Ishikawa (cell line): ENCODE data around the gene PLA2G4A.

Source experiments
- CEBPB ChIP-seq: IDR thresholded peaks from 2 replicates; pipeline ENCODE4 v1.6.1; 2012
- CREB1 ChIP-seq: IDR thresholded peaks from 2 replicates; pipeline ENCODE4 v1.6.1; 2012; ENCODE audit warnings: low read depth
- EGR1 ChIP-seq: IDR thresholded peaks from 2 replicates; pipeline ENCODE4 v1.6.1; 2012
- EP300 ChIP-seq: IDR thresholded peaks from 2 replicates; pipeline ENCODE4 v1.6.1; 2012; ENCODE audit warnings: borderline replicate concordance
- FOXM1 ChIP-seq: IDR thresholded peaks from 2 replicates; pipeline ENCODE4 v1.6.1; 2012; ENCODE audit warnings: low read depth, borderline replicate concordance
- MAX ChIP-seq: IDR thresholded peaks from 2 replicates; pipeline ENCODE4 v1.6.1; 2012
- NFIC ChIP-seq: IDR thresholded peaks from 2 replicates; pipeline ENCODE4 v1.6.1; 2012
- RAD21 ChIP-seq: IDR thresholded peaks from 2 replicates; pipeline ENCODE4 v1.6.1; 2012; ENCODE audit warnings: low read depth
- REST ChIP-seq: IDR thresholded peaks from 2 replicates; pipeline ENCODE4 v1.6.1; 2012; ENCODE audit warnings: low read depth, mild to moderate bottlenecking
- TAF1 ChIP-seq: IDR thresholded peaks from 2 replicates; pipeline ENCODE4 v1.6.1; 2012; ENCODE audit warnings: low read depth, mild to moderate bottlenecking
- TCF12 ChIP-seq: IDR thresholded peaks from 2 replicates; pipeline ENCODE4 v1.6.1; 2012; ENCODE audit warnings: low read depth
- TEAD4 ChIP-seq: IDR thresholded peaks from 2 replicates; pipeline ENCODE4 v1.6.1; 2012
- YY1 ChIP-seq: IDR thresholded peaks from 2 replicates; pipeline ENCODE4 v1.6.1; 2012; ENCODE audit warnings: low read depth
- ZBTB7A ChIP-seq: IDR thresholded peaks from 2 replicates; pipeline ENCODE4 v1.6.1; 2012; ENCODE audit warnings: low read depth
- TF ChIP-seq, protein P1 (sequence below): IDR thresholded peaks from 2 replicates; pipeline ENCODE4 v1.6.1; 2012

Gene PLA2G4A

GRCh38 chr1:186984959-186985358 lies 156.2 kb downstream of the PLA2G4A start:
- no peak for TF ChIP-seq TCF12
- no peak for TF ChIP-seq CREB1
- TF ChIP-seq EP300 = no peak
- TF ChIP-seq REST = no peak
- no peak for TF ChIP-seq ZBTB7A
- TF ChIP-seq EGR1 = no peak
- no peak for TF ChIP-seq TAF1
- no peak for TF ChIP-seq TEAD4
- TF ChIP-seq YY1 = no peak
- TF ChIP-seq CEBPB = no peak
- no peak for TF ChIP-seq MAX
- TF ChIP-seq FOXM1 = no peak
- TF ChIP-seq NFIC = no peak
- TF ChIP-seq, protein P1, sequence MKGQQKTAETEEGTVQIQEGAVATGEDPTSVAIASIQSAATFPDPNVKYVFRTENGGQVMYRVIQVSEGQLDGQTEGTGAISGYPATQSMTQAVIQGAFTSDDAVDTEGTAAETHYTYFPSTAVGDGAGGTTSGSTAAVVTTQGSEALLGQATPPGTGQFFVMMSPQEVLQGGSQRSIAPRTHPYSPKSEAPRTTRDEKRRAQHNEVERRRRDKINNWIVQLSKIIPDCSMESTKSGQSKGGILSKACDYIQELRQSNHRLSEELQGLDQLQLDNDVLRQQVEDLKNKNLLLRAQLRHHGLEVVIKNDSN = no peak
- no peak for TF ChIP-seq RAD21

DNA sequence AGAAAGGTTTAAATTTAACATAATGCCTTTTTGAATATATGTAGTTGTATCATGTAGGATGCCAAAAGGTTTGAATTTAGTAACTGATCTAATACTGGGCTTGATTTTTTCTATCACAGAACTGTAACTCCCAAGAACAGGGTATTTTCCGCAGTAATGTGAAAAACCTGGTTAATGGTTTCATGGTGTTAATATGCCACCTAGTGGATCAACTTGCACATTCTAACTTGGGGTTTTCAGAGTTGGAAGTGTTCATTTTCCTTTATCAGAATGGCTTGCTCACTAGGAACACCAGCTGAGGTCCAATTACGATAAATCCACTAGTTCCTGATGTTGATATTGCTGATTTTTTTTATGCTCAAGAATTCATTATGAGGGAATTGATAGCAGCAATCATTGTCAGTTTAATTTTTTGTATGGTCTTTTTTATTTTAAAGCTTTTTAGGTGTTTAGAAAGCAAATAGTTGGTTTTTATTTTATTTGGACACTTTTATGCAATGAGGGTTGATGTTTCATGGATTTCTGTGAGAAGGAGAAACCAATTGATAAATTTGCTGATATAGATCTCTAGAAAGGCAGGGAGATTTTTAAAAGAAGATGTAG lies 157.2 kb downstream of the PLA2G4A start:
- TF ChIP-seq RAD21 (peak; percentile 93), TAF1 (no peak)

DNA sequence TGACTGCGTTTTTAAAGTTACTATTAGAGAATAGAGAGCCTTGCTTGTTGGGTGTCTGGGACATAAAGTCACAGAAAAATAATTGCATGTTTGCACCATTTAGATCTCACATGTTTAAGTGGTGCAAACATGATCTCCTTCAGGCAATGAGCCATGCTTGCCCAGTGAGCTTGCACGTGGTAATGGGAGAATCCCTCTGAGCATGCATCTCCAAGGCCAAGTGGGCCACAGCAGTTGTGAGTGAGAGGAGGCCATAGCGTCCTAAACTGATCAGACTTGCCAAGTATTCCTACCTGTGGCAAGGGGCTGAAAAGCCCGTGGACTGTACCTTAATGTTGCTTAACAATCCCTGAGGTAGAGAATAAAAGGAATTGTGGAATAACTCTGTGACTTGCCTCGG lies 158.3 kb downstream of the PLA2G4A start:
- no peak for TF ChIP-seq NFIC
- no peak for TF ChIP-seq TEAD4
- no peak for TF ChIP-seq EP300
- no peak for TF ChIP-seq TCF12
- no peak for TF ChIP-seq YY1
- no peak for TF ChIP-seq CREB1
- no peak for TF ChIP-seq EGR1
- TF ChIP-seq ZBTB7A = no peak
- no peak for TF ChIP-seq TAF1
- no peak for TF ChIP-seq MAX
- no peak for TF ChIP-seq FOXM1

DNA sequence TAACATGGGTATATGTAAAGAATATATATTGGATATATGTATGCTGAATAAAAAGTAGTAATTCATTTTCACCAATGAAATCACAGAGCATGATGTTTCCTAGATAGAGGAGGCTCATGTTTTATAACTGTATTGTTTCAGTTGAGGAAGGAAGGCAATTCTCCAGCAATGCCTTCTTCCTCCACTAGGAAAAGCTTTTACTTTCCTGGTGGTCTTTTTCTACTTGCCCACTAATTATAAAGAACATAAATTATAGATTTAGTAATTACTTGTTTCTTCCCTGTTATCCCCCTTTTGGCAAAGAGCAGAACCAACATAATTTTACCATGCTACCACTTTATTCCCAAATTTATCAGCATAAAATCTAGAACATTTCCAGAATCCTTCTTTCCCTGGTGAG lies 159.0 kb downstream of the PLA2G4A start:
- TF ChIP-seq TCF12 (no peak), EP300 (no peak), RAD21 (no peak), REST (no peak), ZBTB7A (no peak), CREB1 (no peak), FOXM1 (no peak), EGR1 (no peak), CEBPB (no peak)
- TF ChIP-seq, protein P1 = no peak

DNA sequence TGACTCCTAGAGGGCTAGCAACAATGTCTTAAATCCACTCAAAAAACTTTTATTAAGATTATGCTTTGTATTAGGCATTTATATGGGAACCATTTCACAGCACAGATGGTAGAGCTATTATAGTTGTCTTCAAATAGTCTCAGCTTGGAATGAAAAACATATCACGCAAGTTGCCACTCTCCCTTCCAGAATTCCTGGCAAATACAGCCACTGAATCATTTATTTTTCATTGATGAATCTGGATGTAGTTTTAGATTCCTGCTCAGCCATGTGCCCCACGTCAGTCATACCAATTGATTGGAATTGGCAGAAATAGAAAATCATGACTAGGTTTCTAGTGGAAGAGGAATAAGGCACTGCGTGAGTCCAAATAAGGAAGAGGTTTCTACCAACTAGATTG lies 165.2 kb downstream of the PLA2G4A start:
- TF ChIP-seq NFIC (no peak), ZBTB7A (no peak), EP300 (no peak), TCF12 (no peak), EGR1 (no peak), CREB1 (no peak), TAF1 (no peak)

- TF ChIP-seq CREB1 (no peak), RAD21 (no peak), TCF12 (no peak), FOXM1 (no peak), MAX (no peak), EP300 (no peak), REST (no peak), CEBPB (no peak), ZBTB7A (no peak), TAF1 (no peak), YY1 (no peak), TEAD4 (no peak)
- TF ChIP-seq, protein P1 = no peak
Measured at GRCh38 chr1:186994897-186995296, 166.1 kb downstream of the PLA2G4A start.
